HG03139 (cell line): ENCODE results near the gene S100PBP.

Experiments
- ATAC-seq: cut with Tn5 transposase; IDR thresholded peaks from one replicate; pipeline ENCODE4 v1.9.1; 2021; ENCODE audit not compliant: unreplicated experiment

Gene S100PBP

DNA sequence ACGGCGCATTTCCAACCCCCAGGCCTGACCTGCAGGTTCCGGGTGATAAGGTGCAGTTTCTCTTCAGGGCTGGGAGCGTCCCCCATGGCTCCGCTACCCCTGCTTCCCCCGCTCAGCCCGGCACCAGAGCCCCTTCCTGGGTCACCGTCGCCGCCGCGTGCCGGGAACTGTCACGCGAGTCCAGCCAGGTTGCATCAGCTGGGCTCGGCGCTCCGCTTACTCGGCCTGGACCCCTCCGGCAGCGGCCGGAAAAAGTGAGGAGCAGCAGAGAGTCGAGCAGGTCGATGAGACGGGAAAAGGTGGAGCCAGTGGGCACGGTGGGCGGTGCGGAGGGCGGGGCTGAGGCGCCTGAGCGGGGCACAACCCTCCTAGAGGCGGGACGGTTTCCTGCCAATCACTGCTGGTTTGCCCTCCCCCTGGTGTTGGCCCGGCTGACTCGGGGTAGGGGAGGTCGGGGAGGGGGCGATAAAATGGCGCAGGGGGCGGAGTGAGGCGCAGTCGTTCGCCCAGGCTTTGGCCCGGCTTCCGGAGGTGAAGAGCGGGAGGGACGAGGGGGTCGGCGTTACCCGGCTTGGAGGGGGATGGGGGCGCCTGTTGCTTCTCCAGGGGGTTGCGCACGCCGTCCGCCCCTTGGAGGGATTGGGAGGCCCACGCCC lies at the start of gene S100PBP, which contains the start of gene YARS1:
TSS of gene S100PBP (plus strand) at position 495 of the 656 bp plus-strand sequence. CDS start 8,447 bp downstream, outside the sequence.
TSS of gene YARS1 (minus strand) at position 200 of the 656 bp plus-strand sequence. CDS start at position 86, 114 bp downstream.
- ATAC-seq, result peak; percentile 87

DNA sequence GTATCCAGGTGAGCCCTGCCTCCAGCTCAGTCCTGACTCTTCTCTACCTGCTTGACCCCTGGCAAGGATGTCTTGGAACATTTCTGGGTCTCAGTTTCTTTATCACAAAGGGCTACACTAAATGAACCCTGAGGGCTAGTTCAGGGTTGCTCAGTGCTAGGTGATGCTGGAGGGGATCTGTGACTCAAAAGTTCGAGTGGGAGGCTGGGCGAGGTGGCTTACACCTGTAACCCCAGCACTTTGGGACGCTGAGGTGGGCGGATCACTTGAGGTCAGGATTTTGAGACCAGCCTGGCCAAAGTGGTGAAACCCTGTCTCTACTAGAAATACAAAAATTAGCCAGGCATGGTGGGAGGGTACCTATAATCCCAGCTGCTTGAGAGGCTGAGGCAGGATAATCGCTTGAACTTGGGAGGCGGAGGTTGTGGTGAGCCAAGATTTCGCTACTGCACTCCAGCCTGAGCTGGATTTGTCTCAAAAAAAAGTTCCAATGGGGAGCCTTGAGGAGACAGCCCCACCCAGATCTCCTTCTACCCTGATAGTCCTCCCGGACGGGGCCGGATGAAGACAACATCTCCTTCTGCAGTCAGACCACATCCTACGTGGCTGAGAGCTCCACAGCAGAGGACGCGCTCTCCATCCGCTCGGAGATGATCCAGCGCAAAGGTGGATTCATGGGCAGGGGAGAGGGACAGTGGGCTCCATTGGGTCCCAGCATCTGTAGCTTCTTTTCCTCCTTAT lies 49.2 kb upstream of the S100PBP start:
- no peak for ATAC-seq

DNA sequence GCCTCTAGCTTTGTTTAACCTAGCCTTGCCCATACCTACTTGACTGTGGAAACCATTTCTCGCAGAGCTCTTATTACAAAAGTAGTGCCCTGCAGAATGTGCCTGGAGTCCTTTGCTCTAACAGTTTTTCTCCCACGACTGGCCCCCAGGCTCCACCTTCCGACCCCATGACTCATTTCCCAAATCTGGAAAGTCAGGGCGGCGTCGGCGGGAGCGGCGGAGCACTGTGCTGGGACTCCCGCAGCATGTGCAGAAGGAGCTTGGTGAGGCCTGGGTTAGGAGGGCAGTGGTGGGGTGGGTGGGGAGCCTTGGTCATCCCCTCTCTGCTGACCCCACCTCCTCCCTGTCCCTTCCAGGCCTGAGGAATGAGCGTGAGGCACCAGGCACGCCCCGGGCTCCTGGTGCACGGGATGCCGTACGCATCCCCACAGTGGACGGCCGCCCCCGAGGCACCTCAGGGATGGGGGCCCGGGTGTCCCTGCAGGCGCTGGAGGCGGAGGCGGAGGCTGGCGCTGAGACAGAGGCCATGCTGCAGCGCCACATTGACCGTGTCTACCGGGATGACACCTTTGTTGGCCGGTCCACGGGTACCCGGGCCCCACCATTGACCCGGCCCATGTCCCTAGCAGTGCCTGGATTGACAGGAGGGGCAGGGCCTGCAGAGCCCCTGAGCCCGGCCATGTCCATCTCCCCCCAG lies 47.8 kb upstream of the S100PBP start:
- no peak for ATAC-seq

GRCh38 chr1:32770221-32770731 lies 47.2 kb upstream of the S100PBP start:
- ATAC-seq, result no peak

- ATAC-seq, result no peak
These were observed 46.5 kb upstream of the S100PBP start for GRCh38 chr1:32770741-32771548.

- ATAC-seq, result no peak
These were observed 45.7 kb upstream of the S100PBP start for GRCh38 chr1:32771561-32772280.

GRCh38 chr1:32772281-32773017 lies 45.0 kb upstream of the S100PBP start:
- no peak for ATAC-seq

DNA sequence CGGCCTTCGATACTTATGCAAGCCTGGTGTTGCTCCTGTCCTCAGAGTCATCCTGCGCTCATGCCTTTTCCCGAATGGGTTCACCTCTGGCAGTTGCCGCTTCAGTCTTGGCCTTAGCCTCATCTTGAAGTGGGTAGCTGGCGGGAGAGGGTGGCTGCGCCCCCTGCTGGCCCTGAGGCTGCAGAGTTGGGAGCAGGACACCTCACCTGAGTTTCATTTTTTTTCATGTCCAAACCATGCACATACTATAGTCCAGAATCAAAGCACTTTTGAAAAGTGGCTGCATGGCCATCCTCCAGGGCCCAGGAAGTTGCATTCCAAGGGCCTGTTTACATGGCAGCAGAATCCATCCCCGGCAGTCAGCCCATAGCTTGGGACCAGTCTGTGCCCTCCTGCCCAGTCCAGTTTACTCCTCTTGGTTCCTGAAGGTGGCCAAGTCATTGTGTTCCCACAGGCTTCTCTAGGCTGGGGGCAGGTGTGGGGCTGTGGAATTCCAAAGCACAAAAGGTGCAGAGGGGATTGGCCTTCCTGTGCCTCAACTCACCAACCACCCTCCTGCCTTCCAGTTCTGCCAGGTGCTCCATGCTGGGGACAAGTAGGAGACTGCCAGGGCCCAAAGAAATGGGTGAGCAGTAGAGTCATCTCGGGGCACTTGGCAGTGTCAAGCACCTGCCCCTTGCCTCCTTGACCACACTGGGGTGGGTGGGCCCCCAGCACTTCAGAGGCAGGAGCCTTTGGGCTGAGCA lies 44.3 kb upstream of the S100PBP start:
- no peak for ATAC-seq

GRCh38 chr1:32773764-32774463 lies 43.5 kb upstream of the S100PBP start:
- no peak for ATAC-seq

GRCh38 chr1:32774464-32774808 lies 43.0 kb upstream of the S100PBP start:
- ATAC-seq, result no peak

- ATAC-seq, result no peak
These were observed 42.4 kb upstream of the S100PBP start for GRCh38 chr1:32774950-32775634.

GRCh38 chr1:32775640-32776337 lies 41.7 kb upstream of the S100PBP start:
- ATAC-seq, result no peak

DNA sequence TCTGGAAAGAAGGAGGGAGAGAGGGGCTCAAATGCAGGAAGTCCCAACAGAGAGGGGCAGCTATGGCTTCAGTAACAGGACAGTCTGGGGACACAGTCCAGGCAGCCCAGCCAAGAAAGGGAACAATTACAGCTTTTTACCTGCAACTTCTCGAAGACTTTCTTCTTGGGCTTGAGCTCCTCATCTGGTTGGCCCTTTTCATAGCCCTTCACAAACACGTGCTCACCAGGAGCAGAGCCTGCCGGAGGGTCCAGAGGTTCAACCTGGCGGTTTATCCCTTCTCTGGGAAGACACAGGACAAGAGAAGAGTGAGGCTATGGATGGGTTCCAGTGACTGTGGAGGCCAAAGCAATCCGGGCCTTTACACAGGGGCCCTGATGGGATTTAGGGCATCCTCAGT lies 38.2 kb upstream of the S100PBP start:
- no peak for ATAC-seq

DNA sequence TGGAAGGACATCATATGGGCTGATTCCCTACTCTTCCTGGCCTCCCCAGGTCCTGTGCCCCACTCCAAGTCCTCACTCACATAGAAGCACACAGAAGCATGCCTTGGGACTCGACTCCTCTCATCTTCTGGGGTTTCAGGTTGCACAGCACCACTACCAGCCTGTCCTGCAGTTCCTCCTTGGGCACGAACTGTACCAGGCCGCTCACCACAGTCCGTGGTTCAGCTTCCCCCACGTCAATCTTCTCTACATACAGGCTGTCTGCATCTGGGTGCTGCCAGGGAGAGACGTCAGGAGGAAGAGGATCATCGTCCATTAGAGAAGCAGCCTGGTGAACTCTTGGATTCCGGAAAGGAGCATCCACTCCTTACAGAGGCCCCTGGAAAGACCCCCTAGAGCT lies 37.4 kb upstream of the S100PBP start:
- no peak for ATAC-seq

DNA sequence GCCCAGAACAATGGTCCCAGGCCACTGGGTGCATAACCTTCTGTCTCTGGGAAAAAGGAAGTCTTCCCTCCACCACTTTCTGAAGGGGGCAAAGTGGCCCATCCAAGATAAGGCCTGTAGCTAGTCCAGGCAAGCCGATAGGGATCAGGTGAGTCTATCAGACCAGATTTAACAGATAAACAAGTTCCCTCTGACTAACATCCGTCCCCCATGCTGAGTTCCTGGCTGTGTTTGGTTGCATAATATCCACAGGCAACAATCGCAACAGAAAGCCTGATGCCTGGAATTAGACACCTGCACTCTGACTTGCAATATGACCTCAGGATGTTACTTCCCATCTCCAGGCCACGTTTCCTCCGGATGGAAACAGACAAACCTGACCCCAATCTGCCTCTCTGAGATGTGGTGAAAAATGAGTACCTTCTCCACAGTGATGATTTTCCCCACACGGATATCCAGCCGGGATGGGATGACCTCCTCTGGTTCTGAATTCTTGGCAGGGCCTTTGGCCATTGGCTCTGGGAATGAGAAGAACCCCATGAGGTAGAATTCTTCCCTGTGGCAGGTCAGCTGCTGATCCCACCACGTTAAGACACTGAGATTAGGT lies 36.7 kb upstream of the S100PBP start:
- no peak for ATAC-seq

DNA sequence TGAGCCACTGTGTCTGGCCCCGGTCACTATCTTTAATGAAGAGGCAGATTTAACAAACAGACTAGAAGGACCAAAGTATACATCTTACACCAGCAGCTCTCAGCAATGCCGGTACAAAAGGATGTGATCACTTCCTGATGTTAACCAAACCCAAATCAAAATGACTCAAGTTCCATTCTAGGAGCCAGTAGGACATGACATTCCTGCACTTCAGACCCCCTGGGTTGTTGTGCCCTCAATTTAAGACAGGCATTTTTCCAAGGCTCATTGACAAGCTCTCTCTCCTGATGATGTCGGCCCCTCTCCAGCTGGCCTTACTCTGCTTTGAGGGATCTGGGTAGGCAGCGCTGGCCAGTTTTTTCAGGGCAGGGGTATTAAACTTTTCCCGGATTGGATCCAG lies 35.4 kb upstream of the S100PBP start:
- ATAC-seq, result no peak

- no peak for ATAC-seq
These were observed 33.6 kb upstream of the S100PBP start for GRCh38 chr1:32783851-32784250.
